ENCODE data around the gene PPM1G.
"Not testable (repeated sequence)": the region's sequence is repeated elsewhere in the genome, so short reads cannot be mapped to it uniquely, and the experiment has no call there.

DNA sequence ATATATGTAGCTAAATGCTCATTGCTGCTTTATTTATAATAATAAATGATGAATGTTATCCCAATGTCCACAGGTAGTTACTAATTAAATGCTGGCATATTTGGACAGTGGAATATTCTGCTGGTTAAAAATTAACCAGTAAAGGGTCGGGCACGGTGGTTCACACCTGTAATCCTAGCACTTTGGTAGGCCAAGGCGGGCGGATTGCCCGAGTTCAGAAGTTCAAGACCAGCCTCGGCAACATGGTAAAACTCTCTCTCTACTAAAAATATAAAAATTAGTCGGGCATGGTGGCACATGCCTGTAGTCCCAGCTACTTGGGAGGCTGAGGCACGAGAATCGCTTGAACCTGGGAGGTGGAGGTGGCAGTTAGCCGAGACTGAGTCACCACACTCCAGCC lies 15.6 kb upstream of the PPM1G start:
- TF ChIP-seq POLR2AphosphoS5 (IDR thresholded peaks at IDR 0.05; ENCODE audit: borderline replicate concordance, low read depth, low read length); EZH2 (IDR thresholded peaks at IDR 0.05); FOXP2 (optimal IDR thresholded peaks at IDR 0.05; ENCODE audit: control extremely low read depth, extremely low read length, insufficient read depth): not testable (repeated sequence)

All from SK-N-MC (cell line).